GM21447 (cell line): Measurements from ENCODE around the gene AGAP2.

Experiments
- ATAC-seq: cut with Tn5 transposase; IDR thresholded peaks from one replicate; pipeline ENCODE4 v1.9.1; 2021; ENCODE audit not compliant: unreplicated experiment

Gene AGAP2

DNA sequence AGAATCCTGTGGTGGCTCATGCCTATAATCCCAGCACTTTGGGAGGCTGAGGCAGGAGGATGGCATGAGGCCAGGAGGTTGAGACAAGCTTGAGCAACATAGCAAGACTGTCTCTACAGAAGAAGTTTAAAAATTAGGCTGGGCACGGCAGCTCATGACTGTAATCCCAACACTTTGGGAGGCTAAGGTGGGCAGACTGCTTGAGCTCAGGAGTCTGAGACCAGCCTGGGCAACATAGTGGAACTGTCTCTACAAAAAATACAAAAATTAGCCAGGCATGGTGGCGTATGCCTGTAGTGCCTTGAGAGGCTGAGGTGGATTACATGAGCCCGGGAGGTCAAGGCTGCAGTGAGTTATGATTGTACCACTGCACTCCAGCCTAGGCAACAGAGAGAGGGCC is 29.3 kb upstream of the AGAP2 start:
- no peak for ATAC-seq

DNA sequence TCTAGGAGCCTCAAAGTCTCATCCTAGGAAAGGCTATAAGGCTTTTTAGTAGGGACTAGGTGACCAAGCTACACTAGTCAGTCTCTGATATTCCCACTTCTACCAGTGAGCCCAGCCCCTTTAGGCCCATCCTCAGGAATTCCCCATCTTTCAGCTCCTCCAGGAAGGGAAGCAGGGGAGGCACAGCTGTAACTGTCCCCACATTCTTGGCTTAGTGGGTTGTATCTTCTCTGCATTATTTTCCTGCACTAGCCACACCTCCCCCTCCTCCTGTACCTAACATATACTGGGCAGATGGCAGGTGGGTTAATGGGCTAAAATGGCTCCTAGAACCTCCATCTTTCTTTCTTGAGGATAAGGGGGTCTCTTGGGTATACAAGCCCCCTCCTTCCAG is 28.8 kb upstream of the AGAP2 start:
- no peak for ATAC-seq

GRCh38 chr12:57766464-57767304 is 28.1 kb upstream of the AGAP2 start, which contains the start of gene CYP27B1:
Gene CYP27B1, minus strand, starts transcription at chr12:57767078. Its CDS starts 37 bp downstream, at chr12:57767041.
- ATAC-seq, result no peak

- ATAC-seq, result no peak
Observed at GRCh38 chr12:57765698-57766463, 27.3 kb upstream of the AGAP2 start.

- no peak for ATAC-seq
Observed at GRCh38 chr12:57765003-57765697, 26.6 kb upstream of the AGAP2 start.

- ATAC-seq, result no peak
Observed at GRCh38 chr12:57764662-57765002, 26.1 kb upstream of the AGAP2 start.

GRCh38 chr12:57763881-57764661 is 25.5 kb upstream of the AGAP2 start:
- ATAC-seq, result no peak

- ATAC-seq, result no peak
Observed at GRCh38 chr12:57762463-57762862, 23.9 kb upstream of the AGAP2 start.

- no peak for ATAC-seq
Observed at GRCh38 chr12:57761391-57761998, 23.0 kb upstream of the AGAP2 start.

DNA sequence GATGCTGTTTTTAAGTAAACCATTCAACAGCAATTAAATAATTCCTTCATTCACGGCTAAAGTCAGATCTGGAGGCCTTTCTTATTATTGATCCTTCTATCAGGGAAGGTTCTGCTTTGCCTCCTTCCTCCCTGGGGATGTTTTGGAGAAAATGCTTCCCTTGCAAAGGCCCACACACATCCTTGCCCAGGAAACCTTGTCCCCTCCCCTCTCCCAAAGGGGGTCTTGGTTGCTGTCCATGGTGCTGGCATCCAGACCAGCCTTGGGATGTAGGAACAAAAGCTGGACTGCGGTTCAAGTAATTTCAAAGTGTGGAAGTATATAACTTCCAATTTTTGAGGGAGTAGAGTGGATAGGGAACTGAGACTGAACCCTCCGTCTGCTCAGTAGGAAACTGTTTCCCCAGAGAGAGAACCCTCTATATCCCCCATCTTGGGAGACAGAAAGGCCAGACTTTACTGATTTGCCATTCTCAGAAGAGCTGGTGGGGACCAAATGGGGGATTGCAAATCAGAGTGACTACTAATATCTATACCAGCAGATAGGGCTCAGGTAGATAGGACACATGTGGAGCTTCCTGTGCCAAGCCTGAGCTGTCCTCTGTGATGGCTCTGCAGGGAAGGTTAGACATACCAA is 21.9 kb upstream of the AGAP2 start:
- no peak for ATAC-seq

DNA sequence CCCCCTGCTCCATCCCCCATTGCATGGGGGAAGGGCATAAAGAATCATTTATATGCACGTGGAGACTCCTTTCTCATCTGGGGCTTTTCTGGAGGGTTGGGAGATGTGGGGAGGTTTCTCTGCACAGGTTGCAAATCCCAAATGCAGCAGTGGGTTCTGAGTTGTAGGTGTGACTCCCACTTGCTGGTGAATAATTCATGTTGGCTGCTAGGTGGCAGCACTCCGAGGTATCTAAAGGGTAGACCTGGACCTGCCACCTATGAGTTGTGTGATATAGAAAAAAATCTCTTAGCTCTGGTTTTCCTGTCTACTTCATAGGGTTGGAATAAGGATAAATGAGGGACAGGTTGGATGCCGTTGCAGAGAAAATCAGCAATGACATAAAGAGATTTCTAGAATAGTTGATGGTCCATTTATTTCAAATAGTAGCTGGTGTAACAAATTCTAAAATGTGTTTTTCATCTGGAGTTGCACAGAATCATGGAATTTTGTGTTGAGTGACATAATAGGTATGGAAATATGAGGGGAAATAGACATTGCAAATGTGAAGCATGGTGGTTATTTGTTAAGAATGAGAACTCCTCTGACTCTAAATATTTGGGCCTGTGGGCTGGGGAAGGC is 20.9 kb upstream of the AGAP2 start:
- no peak for ATAC-seq

GRCh38 chr12:57758552-57759359 is 20.2 kb upstream of the AGAP2 start:
- no peak for ATAC-seq

GRCh38 chr12:57757771-57758170 is 19.2 kb upstream of the AGAP2 start:
- ATAC-seq, result no peak

DNA sequence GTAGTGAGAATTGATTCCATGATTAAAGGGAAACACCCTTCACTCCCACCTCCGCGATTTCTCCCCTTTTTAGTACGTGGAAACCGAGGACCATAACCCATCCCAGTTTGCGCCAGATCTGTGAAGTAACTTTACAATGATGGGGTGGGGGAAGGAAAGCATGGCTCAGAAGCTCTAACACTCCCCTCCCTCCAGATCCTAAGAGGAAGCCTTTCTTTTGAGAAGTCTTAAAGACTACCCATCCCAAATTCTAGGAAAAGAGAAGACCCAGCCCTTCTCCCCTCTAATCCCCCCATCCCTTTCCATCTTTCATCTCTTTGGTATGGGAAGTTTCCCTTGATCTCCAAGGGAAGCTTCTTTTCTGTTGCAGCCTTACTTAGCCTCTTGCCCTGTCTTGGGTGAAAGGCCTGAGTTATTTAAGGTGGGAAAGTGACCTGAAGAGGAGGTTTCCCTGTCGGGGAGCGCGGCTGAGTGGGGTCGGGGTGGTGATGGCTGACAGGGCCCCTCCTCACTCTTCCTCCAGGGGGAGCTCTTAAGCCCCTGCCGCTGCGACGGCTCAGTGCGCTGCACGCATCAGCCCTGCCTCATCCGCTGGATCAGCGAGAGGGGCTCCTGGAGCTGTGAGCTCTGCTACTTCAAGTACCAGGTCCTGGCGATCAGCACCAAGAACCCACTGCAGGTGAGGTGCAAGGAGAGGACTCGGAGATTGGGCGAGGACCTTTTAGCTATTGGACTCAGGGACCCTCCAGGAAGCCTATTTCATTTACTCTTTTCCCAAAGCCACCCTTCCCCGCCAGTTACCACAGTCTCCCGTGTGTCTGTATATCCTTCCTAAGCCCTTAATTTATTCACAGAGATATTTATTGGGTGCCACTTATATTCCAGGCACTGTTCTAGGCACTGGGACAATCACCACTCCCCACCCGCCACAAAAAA is 18.1 kb upstream of the AGAP2 start:
- ATAC-seq, result peak; percentile 24

GRCh38 chr12:57755454-57756372 is 17.2 kb upstream of the AGAP2 start:
- no peak for ATAC-seq

GRCh38 chr12:57755194-57755453 is 16.6 kb upstream of the AGAP2 start:
- ATAC-seq, result no peak
